IMR-90 (cell line): Measurements from ENCODE around the gene CCNC. TPM values are rescaled to one million over a fixed set of nuclear protein-coding genes. Genes with fewer than 3 reads are reported as not detected.

ENCODE experiments used
- ATAC-seq: fragments of 200-7000 bp; cut with Tn5 transposase; 2 replicates; pipeline ENCODE4 v1.9.1; 2020; ENCODE audit warnings: low read depth, mild to moderate bottlenecking, moderate library complexity
- Bru-seq: library from RNA; stranded (reverse); fragments of 400-500 nt; gene quantifications from one replicate; lab custom pipeline; 2021; lab: Mats Ljungman, UMichigan
- BruChase-seq, 2 experiments: library from RNA; stranded (reverse); fragments of 400-500 nt; gene quantifications; one replicate each; lab custom pipeline; 2021; lab: Mats Ljungman, UMichigan
- BruUV-seq: library from RNA; stranded (reverse); fragments of 400-500 nt; replicated peaks from 2 replicates; lab custom pipeline; 2021; lab: Mats Ljungman, UMichigan
- CTCF ChIA-PET: fragments of 300-600 bp; formaldehyde crosslinking; extraction: SDS; loops from one replicate; lab custom pipeline; 2021; ENCODE audit warnings: antibody characterized with exemption; lab: Yijun Ruan, JAX
- POLR2A ChIA-PET: fragments of 300-600 bp; sonication (Branson Sonifier 250); formaldehyde crosslinking; loops from one replicate; lab custom pipeline; 2022; ENCODE audit warnings: antibody characterized with exemption; ENCODE audit not compliant: unreplicated experiment; lab: Charles Lee
- DNase-seq: peaks from one replicate; pipeline ENCODE4 v3.0.0; 2013
- H2AFZ ChIP-seq: replicated peaks from 2 replicates; pipeline ENCODE3; 2013; ENCODE audit warnings: low read length, mild to moderate bottlenecking; ENCODE audit not compliant: poor library complexity
- H2AK5ac ChIP-seq: 2 replicates; pipeline ENCODE4 v1.6.1; 2013; ENCODE audit warnings: low read depth, low read length, inconsistent platforms
- H2AK9ac ChIP-seq: replicated peaks from 2 replicates; pipeline ENCODE3; 2013; ENCODE audit warnings: mild to moderate bottlenecking, low read depth, low read length, moderate library complexity; ENCODE audit not compliant: poor library complexity
- H2BK120ac ChIP-seq: 2 replicates; pipeline ENCODE4 v1.6.1; 2013; ENCODE audit warnings: low read depth, low read length, inconsistent platforms
- H2BK15ac ChIP-seq: 3 replicates; pipeline ENCODE4 v1.6.1; 2013; ENCODE audit warnings: low read depth, low read length, inconsistent platforms
- H2BK20ac ChIP-seq: 2 replicates; pipeline ENCODE4 v1.6.1; 2013; ENCODE audit warnings: low read depth, mild to moderate bottlenecking, inconsistent platforms, low read length, moderate library complexity
- H2BK5ac ChIP-seq: 2 replicates; pipeline ENCODE4 v1.6.1; 2013; ENCODE audit warnings: mild to moderate bottlenecking, low read depth, low read length, inconsistent platforms; ENCODE audit not compliant: poor library complexity, severe bottlenecking
- H3K14ac ChIP-seq: replicated peaks from 2 replicates; pipeline ENCODE4 v1.6.1; 2013; ENCODE audit warnings: low read depth, low read length, inconsistent platforms
- H3K18ac ChIP-seq: 2 replicates; pipeline ENCODE4 v1.6.1; 2013; ENCODE audit warnings: low read depth, low read length, control low read depth
- H3K23ac ChIP-seq: 2 replicates; pipeline ENCODE4 v1.6.1; 2013; ENCODE audit warnings: low read depth, low read length, inconsistent platforms
- H3K27ac ChIP-seq: 2 replicates; pipeline ENCODE4 v1.5.1; 2013; ENCODE audit warnings: mild to moderate bottlenecking, control low read depth, low read length; ENCODE audit not compliant: insufficient read depth
- H3K27me3 ChIP-seq: 2 replicates; pipeline ENCODE4 v1.6.1; 2013; ENCODE audit warnings: low read length; ENCODE audit not compliant: control insufficient read depth, insufficient read depth
- H3K36me3 ChIP-seq: 2 replicates; pipeline ENCODE4 v1.6.1; 2013; ENCODE audit warnings: low read length, mixed read lengths; ENCODE audit not compliant: control insufficient read depth, insufficient read depth
- H3K4ac ChIP-seq: 2 replicates; pipeline ENCODE4 v1.6.1; 2013; ENCODE audit warnings: low read depth, low read length, inconsistent platforms
- H3K4me1 ChIP-seq: 2 replicates; pipeline ENCODE4 v1.6.1; 2013; ENCODE audit warnings: low read length, mixed read lengths; ENCODE audit not compliant: control insufficient read depth, insufficient read depth
- H3K4me2 ChIP-seq: 2 replicates; pipeline ENCODE4 v1.6.1; 2013; ENCODE audit warnings: low read depth, mild to moderate bottlenecking, control low read depth, low read length, moderate library complexity
- H3K4me3 ChIP-seq: 2 replicates; pipeline ENCODE4 v1.5.1; 2013; ENCODE audit warnings: low read depth, mild to moderate bottlenecking, control low read depth, low read length, moderate library complexity; ENCODE audit not compliant: insufficient read depth
- H3K56ac ChIP-seq: 2 replicates; pipeline ENCODE4 v1.6.1; 2013; ENCODE audit warnings: low read length, inconsistent platforms; ENCODE audit not compliant: insufficient read depth; ENCODE audit errors: extremely low read depth
- H3K79me1 ChIP-seq, 2 experiments: 2 replicates each; pipeline ENCODE4 v1.6.1; 2013; ENCODE audit warnings: low read length in 2 of 2, inconsistent platforms in 1 of 2, low read depth in 1 of 2
- H3K9ac ChIP-seq: 2 replicates; pipeline ENCODE4 v1.6.1; 2013; ENCODE audit warnings: low read depth, low read length, control low read depth
- H3K9me1 ChIP-seq: 2 replicates; pipeline ENCODE4 v1.6.1; 2013; ENCODE audit warnings: low read length, inconsistent platforms; ENCODE audit not compliant: insufficient read depth
- H3K9me3 ChIP-seq: 2 replicates; pipeline ENCODE4 v1.6.1; 2013; ENCODE audit warnings: low read length; ENCODE audit not compliant: control insufficient read depth, insufficient read depth
- H4K20me1 ChIP-seq: 2 replicates; pipeline ENCODE4 v1.6.1; 2013; ENCODE audit warnings: low read length, inconsistent platforms; ENCODE audit not compliant: insufficient read depth
- H4K5ac ChIP-seq: 2 replicates; pipeline ENCODE4 v1.6.1; 2013; ENCODE audit warnings: mild to moderate bottlenecking, low read depth, low read length, control low read depth
- H4K8ac ChIP-seq, 2 experiments: 2 replicates each; pipeline ENCODE4 v1.6.1; 2013; ENCODE audit warnings: low read depth in 2 of 2, low read length in 2 of 2, control low read depth in 1 of 2, inconsistent platforms in 1 of 2
- H4K91ac ChIP-seq: 2 replicates; pipeline ENCODE4 v1.6.1; 2013; ENCODE audit warnings: low read depth, low read length, inconsistent platforms; ENCODE audit not compliant: insufficient read depth
- BHLHE40 ChIP-seq: fragments of 150-350 bp; IDR thresholded peaks from 2 replicates; pipeline ENCODE4 v1.6.1; 2016; ENCODE audit warnings: mild to moderate bottlenecking, low read depth, low read length
- CEBPB ChIP-seq: IDR thresholded peaks from 2 replicates; pipeline ENCODE4 v1.6.1; 2012; ENCODE audit warnings: low read depth, low read length, improper control_type of control experiment
- CHD1 ChIP-seq: IDR thresholded peaks from 2 replicates; pipeline ENCODE4 v1.6.1; 2012; ENCODE audit warnings: low read depth, low read length, improper control_type of control experiment
- FOS ChIP-seq: fragments of 150-350 bp; IDR thresholded peaks from 2 replicates; pipeline ENCODE4 v1.6.1; 2016; ENCODE audit warnings: low read depth, low read length
- MAZ ChIP-seq: IDR thresholded peaks from 2 replicates; pipeline ENCODE4 v1.6.1; 2012; ENCODE audit warnings: low read depth, mild to moderate bottlenecking, low read length, improper control_type of control experiment, moderate library complexity, borderline replicate concordance
- NFE2L2 ChIP-seq: fragments of 150-350 bp; IDR thresholded peaks from 2 replicates; pipeline ENCODE4 v1.6.1; 2016; ENCODE audit warnings: low read depth, mild to moderate bottlenecking, low read length
- POLR2A ChIP-seq: IDR thresholded peaks from 2 replicates; pipeline ENCODE4 v1.6.1; 2012; ENCODE audit warnings: mild to moderate bottlenecking, low read depth, low read length
- RCOR1 ChIP-seq: IDR thresholded peaks from 2 replicates; pipeline ENCODE4 v1.6.1; 2012; ENCODE audit warnings: mild to moderate bottlenecking, low read length, improper control_type of control experiment; ENCODE audit not compliant: insufficient replicate concordance
- RFX5 ChIP-seq: IDR thresholded peaks from 2 replicates; pipeline ENCODE4 v1.8.0; 2012; ENCODE audit warnings: low read depth, mild to moderate bottlenecking, low read length, moderate library complexity
- SMC3 ChIP-seq: fragments of 150-350 bp; IDR thresholded peaks from 2 replicates; pipeline ENCODE4 v1.6.1; 2016; ENCODE audit warnings: low read depth, mild to moderate bottlenecking, antibody characterized with exemption, low read length, moderate library complexity
- WGBS, 2 experiments: methylation state at CpG; one replicate each; pipeline versions ENCODE4 v1.1.5 to v1.1.7; 2013; ENCODE audit warnings: missing lambda C conversion rate in 2 of 2; ENCODE audit not compliant: insufficient read length in 1 of 2; ENCODE audit errors: extremely low coverage in 2 of 2; 5-methylcytosine and 5-hydroxymethylcytosine counted together
- dilution Hi-C: fragments of 300-500 bp; cut with HindIII; formaldehyde crosslinking; loops from one replicate; pipeline ENCODE4 v1.14.3; 2018; ENCODE audit warnings: low sequenced_read_pairs; ENCODE audit not compliant: unreplicated experiment
- in situ Hi-C: fragments of 300-500 bp; cut with MboI; formaldehyde crosslinking; loops from 3 replicates; pipeline ENCODE4 v1.14.3; 2019; ENCODE audit warnings: low sequenced_read_pairs, inconsistent platforms, mixed read lengths
- intact Hi-C: fragments of 100-400 bp; cut with micrococcal nuclease; formaldehyde crosslinking; loops from 2 replicates; pipeline ENCODE4 v1.10.0; 2022
- long read RNA-seq: library from polyadenylated mRNA; unstranded; transcript quantifications from one replicate; pipeline ENCODE4 v2.0.0, GENCODE V29; 2021; ENCODE audit not compliant: unreplicated experiment
- polyA plus RNA-seq, 3 experiments: library from polyadenylated mRNA; depleted of rRNA; stranded (reverse); fragments of >200 nt; gene quantifications; 2 replicates each; pipeline ENCODE4 v1.2.3, GENCODE V29; 2012; ENCODE audit warnings: low replicate concordance in 1 of 3
- total RNA-seq: library from RNA; depleted of rRNA; stranded (reverse); fragments of >200 nt; gene quantifications from 2 replicates; pipeline ENCODE4 v1.2.3, GENCODE V29; 2012; rRNA removed
- TF ChIP-seq, protein P1 (sequence below): fragments of 150-350 bp; IDR thresholded peaks from 2 replicates; pipeline ENCODE4 v1.6.1; 2016; ENCODE audit warnings: low read depth, mild to moderate bottlenecking, low read length, moderate library complexity, borderline replicate concordance

Gene CCNC, protein sequence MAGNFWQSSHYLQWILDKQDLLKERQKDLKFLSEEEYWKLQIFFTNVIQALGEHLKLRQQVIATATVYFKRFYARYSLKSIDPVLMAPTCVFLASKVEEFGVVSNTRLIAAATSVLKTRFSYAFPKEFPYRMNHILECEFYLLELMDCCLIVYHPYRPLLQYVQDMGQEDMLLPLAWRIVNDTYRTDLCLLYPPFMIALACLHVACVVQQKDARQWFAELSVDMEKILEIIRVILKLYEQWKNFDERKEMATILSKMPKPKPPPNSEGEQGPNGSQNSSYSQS
- total RNA-seq (95.7 and 127 TPM in 2 replicates), polyA plus RNA-seq (2012; rRNA removed) (19.8 and 30.1 TPM in 2 replicates), Bru-seq, nascent RNA (percentile 89 among the genes with signal in this experiment), BruChase-seq, experiment 1, labeled RNA remaining after a 6-hour chase (percentile 88 among the genes with signal in this experiment), BruChase-seq, experiment 2, labeled RNA remaining after a 2-hour chase (percentile 88 among the genes with signal in this experiment)
- 5.4 and 10.6 TPM in 2 replicates for polyA plus RNA-seq (2012; cell fraction: cytosol; rRNA removed)
- 1.4 and 15.0 TPM in 2 replicates for polyA plus RNA-seq (2012; cell fraction: nucleus; rRNA removed; ENCODE audit: low replicate concordance)
- long read RNA-seq, transcript CCNC-210 (12 exons, 2,473 nt), result major isoform, 73 of 89 reads
- long read RNA-seq, partial matches to known transcripts, result 0 of 89 reads
- long read RNA-seq, other reads (novel, unspliced or antisense), result 12 of 89 reads

DNA sequence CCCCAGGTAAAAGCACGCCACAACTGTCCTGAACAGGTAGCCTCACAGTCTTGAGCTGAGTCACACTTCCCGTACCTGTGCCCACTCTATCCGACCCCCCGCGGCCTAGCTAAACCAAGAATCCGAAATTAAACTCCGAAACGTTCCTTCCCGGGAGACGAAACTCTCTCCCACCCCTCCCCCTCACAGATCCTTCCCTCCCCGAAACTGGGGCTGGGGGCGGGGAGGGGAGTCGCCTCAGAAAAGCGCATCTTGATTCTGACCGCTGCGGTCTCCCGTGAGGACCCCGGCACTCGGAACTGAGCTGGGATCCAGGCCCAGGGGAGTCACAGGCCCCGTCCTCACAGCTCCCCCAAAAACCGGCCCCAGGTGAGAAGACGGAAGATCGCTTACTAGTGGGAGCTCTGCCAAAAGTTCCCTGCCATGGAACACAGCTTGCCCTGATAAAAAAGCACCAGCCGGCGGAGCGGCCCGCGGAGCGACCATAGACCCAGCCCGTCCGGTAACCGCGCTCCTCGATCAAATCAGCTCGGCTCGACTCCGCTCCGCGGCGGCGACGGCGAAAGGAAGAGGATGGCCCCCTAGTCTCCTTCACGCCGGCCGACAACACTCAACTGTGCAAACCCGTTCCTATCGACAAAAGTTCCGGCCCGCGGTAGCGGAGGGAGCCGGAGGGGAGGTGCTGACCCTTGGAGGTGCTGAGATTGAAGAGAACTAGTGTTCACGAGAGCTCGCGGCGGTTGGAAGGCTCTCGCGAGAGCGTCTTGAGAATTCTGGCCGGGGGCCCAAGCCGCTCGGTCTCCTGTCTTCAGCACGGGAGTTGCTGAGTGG is at the start of gene CCNC:
CCNC (minus strand) TSS at position 558 of the 831 bp plus-strand sequence; CDS start at position 425, 133 bp downstream.
- H2BK20ac ChIP-seq, result no peak within 1 kb of the TSS
- H4K20me1 ChIP-seq, result peaks cover 9% of the 10 kb centered on the region; the same call in 1 of the 2 replicates
- peak within 1 kb of the TSS; percentile 64 for H3K27ac ChIP-seq
- no peak within 1 kb of the TSS for H2BK15ac ChIP-seq
- 2% methylated on average over 14 of the region's 64 CpGs; no CpG with 5 or more reads in 1 of the 2 experiments for WGBS, 2 experiments
- peak within 1 kb of the TSS; percentile 47 for H2BK5ac ChIP-seq
- peak within 1 kb of the TSS; percentile 87 for H3K4me3 ChIP-seq
- H3K4me1 ChIP-seq, result no peaks in the 10 kb centered on the region
- ATAC-seq, result peak; percentile 100
- dilution Hi-C loops (no loop called here), intact Hi-C loops (loop anchor here (2.0 to 5.0 kb wide), 2 partner anchors 48 to 141 kb away; partner anchors contain the start of gene PNISR), in situ Hi-C loops (no loop called here)
- ChIA-PET CTCF (interaction anchor here (0.7 kb wide), 1 partner anchor 1872 kb away, joined by 3 read pairs; no protein-coding TSS in a partner anchor), POLR2A (interaction anchor here (0.6 kb wide), 1 partner anchor 17 kb away, joined by 3 read pairs; no protein-coding TSS in a partner anchor)
- no TSS peak for BruUV-seq
- H3K9me3 ChIP-seq, result no peaks in the 10 kb centered on the region
- H3K27me3 ChIP-seq, result no peaks in the 10 kb centered on the region; the same call in 1 of the 2 replicates
- peak; percentile 96 for DNase-seq
- peak within 1 kb of the TSS; percentile 51 for H4K5ac ChIP-seq
- peaks cover 0 to 10% of the 10 kb centered on the region in 2 experiments; a peak in 3 of 4 replicates for H3K79me1 ChIP-seq
- peak within 1 kb of the TSS; percentile 10 to 94 for H4K8ac ChIP-seq
- peak within 1 kb of the TSS; percentile 78 for H3K14ac ChIP-seq
- 0 out of 2 replicates have a peak within 1 kb of the TSS, but pooled peaks have one; percentile 16 for H2BK120ac ChIP-seq
- peak within 1 kb of the TSS; percentile 86 for H3K9ac ChIP-seq
- peak within 1 kb of the TSS; percentile 99 for H3K4me2 ChIP-seq
- peak within 1 kb of the TSS; percentile 53 for H4K91ac ChIP-seq
- H3K9me1 ChIP-seq, result no peaks in the 10 kb centered on the region
- H2AFZ ChIP-seq, result peak within 1 kb of the TSS; percentile 92
- H3K4ac ChIP-seq, result peak within 1 kb of the TSS; percentile 61
- peak within 1 kb of the TSS; percentile 81 for H3K23ac ChIP-seq
- H2AK9ac ChIP-seq, result peak within 1 kb of the TSS; percentile 87
- H2AK5ac ChIP-seq, result no peak within 1 kb of the TSS; the same call in 1 of the 2 replicates
- H3K36me3 ChIP-seq, result no peaks in the 10 kb centered on the region
- H3K18ac ChIP-seq, result peak within 1 kb of the TSS; percentile 10; the same call in 1 of the 2 replicates
- H3K56ac ChIP-seq, result peak within 1 kb of the TSS; percentile 66
- TF ChIP-seq SMC3 (no peak), NFE2L2 (peak; percentile 22; the same call in 1 of the 2 replicates), POLR2A (peak; percentile 91), RFX5 (no peak), MAZ (peak; percentile 88), RCOR1 (no peak), FOS (no peak), BHLHE40 (peak; percentile 67), CEBPB (no peak), CHD1 (no peak)
- TF ChIP-seq, protein P1, sequence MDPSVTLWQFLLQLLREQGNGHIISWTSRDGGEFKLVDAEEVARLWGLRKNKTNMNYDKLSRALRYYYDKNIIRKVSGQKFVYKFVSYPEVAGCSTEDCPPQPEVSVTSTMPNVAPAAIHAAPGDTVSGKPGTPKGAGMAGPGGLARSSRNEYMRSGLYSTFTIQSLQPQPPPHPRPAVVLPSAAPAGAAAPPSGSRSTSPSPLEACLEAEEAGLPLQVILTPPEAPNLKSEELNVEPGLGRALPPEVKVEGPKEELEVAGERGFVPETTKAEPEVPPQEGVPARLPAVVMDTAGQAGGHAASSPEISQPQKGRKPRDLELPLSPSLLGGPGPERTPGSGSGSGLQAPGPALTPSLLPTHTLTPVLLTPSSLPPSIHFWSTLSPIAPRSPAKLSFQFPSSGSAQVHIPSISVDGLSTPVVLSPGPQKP, result no peak
